Measurements from ENCODE around the gene LGALS1.

LGALS1 gene

DNA sequence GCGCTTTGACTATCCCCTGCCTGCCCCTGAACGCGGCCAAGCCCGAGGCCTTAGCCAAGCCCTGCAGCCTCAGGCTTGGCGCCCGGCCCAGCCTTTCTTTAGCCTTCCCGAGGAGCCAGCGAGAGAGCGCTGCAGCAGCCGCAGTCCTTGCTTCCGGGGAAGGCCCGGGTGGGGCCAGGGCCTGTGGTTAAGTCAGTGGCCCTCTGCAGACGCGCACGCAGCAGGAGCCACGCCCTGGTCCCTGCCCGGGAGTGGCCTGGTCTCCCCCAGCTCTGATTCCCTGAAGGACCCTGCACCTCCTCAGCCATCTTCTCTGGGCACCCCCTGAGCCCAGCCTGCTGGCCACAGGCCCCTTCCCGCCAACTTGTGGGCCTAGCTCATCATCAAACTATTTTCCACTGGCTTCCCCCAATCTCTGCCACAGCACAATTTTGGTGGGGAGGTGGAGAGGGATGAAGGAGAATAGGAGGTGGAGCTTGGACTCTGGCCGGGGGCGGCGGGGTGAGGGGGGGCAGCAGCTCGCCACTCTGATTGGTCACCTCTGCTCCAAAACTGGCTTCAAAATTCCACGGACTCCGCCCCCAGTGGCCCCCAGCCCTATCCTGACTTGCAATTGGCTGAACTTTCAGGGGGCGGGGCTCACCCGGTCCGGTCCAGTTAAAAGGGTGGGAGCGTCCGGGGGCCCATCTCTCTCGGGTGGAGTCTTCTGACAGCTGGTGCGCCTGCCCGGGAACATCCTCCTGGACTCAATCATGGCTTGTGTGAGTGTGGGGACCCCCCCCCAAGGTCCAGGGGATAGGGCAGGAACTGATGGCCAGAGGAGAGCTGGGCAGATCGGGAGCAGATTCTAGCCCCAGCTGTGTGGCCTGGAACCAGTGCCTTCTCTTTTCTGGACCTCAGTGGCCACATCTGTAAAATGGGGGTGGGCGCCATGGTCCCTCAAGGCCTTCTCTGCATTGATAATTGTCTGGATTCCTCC, at the start of gene LGALS1:
LGALS1 (plus strand) TSS at position 686 of the 979 bp plus-strand sequence; CDS start at position 753, 67 bp downstream.
- peak; percentile 58 for DNase-seq

DNA sequence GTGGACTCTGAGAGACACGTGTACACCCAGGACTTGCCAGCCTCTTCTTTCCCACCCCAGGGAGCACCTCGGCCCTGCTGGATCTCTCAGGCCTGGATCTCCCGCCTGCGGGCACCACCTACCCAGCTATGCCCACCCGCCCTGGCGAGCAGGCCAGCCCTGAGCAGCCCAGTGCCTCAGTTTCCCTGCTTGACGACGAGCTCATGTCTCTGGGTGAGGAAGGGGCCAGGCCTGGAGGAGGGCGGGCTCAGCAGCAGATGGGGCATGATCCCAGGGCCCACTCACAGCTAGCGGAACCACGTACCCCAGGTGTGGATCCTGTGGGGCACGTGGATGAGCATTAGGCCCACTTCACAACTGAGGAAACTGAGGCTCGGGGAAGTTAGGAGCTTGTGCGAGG, 49.7 kb upstream of the LGALS1 start:
- no peak for DNase-seq

DNA sequence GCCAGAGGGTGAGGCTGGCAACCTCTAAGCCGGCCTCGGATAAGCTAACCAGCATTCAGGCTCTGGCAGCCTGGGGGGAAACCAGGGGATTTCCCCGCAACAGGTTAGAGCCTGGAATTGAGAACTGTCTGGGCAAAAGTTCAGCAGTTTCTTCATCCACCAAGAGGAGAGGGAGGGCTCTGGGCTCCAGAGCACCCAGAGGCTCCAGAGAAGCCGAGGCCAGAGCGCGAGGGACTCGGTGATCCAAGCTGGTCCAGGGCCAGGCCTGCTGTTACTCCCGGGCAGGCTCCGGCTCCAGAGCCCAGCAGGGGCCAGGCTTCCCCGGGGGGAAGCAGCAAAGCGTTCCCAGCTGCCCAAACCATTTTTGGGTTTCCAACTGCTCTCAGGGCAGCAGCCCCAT, 49.3 kb upstream of the LGALS1 start:
- no peak for DNase-seq

DNA sequence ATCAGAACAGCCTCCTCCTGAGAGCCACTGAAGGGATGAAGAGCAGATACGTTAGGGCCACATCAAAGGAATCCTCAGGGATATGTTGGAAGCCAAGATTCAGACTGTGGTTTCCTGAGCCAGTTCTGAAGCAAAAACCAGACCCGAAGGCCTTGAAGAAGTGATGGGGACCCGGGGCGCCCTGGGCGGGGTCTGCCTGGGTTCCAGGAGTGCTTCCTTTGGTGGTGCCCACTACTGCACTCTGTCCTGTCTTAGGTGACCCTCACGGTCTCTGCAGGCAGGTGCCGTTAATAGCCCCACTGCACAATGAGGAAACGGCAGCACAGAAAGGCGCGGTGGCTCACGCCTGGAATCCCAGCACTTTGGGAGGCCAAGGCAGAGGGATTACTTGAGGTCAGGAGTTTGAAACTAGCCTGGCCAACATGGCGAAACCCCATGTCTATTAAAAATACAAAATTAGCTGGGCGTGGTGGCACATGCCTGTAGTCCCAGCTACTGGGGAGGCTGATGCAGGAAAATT, 48.8 kb upstream of the LGALS1 start:
- no peak for DNase-seq

DNA sequence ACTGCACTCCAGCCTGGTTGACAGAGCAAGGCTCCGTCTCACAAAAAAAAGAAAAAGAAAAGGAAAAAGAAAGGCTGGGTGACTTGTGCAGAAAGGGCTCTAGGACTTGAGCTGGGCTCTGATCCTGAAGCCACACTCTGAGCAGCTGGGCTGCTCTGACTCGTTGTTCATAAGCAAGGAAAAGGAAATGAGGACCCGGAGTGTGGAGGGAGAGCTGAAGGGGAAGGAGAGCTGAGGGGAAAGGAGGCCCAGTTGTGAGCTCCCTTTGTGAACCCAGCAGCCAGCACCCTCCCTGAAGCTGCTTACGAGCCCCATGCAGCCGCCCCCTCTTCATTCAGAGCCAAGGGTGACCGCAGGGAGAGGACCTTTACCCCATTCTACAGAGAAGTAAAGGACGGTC, 48.3 kb upstream of the LGALS1 start:
- DNase-seq: no peak

DNA sequence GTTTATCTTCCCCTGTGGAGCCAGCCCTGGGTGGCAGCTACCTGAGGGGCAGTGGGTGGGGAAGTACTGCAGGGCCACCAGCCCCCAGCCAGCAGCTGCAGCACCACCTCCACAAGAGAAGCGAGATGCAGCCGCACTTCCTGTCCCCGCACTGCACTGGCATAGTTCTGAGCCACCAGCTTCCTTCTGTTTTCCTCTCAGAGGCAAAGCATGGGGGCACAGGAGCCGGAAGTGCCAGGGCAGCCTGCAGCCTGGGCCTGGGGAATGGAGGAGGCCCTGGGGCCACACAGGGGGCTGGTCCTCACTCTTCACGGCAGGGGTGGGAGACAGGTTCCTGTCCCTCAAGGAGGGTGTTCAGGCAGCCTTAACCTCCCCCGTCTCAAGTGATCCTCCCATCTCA, 47.9 kb upstream of the LGALS1 start:
- peak; percentile 41 for DNase-seq

DNA sequence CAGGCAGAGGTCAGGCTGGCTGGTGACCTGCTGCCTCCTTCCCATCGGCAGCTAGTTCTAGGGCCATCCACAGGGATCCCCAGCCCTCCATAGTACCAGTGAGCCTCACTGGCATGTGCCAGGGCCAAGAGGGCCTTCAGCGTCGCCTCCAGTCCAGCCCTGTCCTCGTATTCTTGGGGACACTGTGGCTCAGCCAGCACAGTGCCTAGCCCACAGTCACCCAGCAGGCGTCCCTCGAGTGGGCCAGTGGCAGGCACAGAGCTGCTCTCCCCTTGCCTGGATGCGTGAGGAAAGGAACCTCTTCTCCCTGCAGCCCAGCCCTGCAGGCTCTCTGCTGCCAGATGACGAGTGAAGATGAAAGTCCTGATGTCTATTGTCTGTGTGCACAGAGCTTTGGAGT, 46.6 kb upstream of the LGALS1 start:
- no peak for DNase-seq

DNA sequence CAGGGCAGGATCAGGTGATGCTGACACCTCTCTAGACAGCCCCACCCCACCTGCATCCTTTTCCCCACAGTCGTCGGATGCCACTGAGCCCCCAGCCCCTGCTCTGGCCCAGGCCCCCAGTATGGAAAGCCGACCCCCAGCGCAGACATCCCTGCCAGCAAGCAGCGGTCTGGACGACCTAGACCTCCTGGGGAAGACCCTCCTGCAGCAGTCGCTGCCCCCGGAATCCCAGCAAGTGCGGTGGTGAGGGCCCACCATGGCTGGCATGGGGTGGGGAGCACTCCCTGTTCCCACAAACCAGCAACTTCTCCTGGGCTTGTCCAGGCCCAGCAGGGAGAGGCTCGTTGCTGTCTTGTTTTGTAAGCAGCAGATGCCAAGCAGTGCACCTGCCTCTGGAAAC, 45.5 kb upstream of the LGALS1 start:
- DNase-seq: no peak

DNA sequence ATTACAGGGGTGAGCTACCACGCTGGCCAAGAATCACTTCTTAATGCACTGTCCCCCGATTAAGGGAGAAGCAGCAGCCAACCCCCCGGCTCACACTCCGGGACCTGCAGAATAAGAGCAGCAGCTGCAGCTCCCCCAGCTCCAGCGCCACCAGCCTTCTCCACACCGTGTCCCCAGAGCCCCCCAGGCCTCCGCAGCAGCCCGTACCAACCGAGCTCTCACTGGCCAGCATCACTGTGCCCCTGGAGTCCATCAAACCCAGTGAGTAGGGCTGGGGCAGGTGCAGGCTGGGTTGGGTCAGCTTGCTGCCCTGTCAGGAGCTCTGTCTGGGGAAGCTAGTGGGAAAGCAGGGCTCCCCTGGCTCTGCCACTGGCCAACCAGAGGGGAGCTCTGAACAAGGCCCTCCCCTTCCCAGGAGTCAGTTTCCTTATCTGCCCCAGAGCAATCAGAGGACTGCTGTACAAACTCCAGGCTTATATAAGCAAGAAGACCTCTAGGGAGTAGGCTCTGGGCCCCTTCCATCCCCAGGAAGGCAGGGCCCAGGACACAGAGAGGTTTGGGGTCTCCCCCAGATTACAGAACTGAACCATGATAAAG, 44.5 kb upstream of the LGALS1 start:
- no peak for DNase-seq

DNA sequence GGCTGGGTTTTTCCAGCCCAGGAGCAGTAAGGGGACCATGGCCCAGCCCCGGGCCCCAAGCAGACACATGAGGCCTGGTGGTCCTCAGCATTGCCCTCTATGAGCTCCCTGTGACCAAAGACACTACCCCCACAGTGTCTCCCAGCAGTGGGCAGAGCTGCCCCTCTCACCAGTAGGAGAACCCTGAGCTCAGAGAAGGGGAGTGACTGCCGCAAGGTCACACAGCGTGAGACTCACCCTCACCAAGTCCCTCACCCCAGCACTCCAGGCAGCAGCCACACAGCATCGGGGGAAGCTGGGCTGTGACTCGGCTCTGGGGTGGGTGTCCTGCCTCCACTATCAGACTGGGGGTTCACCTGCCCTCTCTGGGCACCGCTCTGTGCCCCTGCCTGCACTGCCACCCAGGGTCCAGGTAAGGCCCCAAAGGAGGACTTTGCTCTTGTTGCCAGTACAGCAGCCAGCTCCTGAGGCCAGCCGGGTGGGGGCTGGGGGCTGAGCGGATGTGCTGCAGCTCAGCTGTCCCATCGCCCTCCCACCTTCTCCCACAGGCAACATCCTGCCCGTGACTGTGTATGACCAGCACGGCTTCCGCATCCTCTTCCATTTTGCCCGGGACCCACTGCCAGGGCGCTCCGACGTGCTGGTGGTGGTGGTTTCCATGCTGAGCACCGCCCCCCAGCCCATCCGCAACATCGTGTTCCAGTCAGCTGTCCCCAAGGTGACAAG, 43.8 kb upstream of the LGALS1 start:
- DNase-seq: no peak

DNA sequence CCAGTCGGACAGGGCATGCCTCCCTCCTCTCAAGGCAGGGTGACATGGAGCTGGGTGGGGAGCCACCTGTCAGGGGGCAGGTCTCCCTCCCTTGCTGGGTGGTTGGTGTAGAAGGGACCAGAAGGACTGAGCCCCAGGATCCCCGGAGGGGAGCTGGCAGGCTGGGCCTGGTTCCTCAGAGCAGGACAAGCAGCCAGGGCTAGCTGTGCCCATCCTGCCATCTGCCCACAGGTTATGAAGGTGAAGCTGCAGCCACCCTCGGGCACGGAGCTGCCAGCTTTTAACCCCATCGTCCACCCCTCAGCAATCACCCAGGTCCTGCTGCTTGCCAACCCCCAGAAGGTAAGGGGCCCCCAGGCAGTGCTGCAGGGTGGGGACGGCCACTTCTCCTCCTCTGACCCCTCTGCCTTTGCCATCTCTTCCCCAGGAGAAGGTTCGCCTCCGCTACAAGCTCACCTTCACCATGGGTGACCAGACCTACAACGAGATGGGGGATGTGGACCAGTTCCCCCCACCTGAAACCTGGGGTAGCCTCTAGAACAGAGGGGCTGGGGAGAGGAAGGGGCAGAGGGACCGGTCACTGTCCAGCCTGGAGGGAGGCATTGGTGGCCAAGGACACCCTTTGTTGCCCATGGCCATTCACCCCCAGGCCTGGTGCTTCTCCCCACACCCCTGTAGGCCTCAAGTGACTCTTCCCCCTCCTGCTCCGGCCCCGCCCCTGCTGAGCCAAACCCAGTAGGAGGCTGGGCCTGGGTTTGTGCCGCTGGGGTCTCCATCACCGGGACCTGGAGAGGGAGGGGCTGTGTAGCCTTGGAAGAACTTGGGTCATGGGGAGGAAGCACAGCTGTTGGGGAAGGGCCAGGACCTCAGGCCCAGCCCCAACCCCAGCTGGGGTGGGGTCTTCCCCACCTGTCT, 43.0 kb upstream of the LGALS1 start:
- DNase-seq: no peak

DNA sequence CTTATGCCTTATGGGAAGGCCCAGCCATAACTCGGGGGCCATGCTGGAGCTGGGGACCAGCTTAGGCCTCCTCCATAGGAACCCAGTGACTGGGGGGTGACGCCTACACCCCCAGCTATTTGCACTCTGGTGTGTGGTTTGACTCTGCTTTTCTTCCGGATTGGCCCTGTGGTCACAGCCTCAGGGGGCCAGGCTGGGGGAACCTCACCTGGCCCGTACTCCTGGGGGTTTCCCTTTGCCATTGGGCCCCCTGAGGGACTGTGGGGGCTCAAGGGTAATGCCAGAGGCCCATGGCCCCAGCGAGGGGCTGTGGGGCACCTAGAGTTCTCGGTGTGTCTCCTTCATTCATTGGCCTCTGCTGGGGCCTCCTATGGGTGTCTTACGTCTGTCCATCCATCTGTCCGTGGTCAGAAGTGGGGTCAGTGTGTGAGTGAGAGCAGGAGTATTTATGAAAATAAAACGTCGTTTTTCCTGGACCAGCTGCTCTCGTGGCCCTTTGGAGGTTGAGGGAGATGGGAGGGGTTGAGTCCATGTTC, 42.3 kb upstream of the LGALS1 start:
- no peak for DNase-seq

DNA sequence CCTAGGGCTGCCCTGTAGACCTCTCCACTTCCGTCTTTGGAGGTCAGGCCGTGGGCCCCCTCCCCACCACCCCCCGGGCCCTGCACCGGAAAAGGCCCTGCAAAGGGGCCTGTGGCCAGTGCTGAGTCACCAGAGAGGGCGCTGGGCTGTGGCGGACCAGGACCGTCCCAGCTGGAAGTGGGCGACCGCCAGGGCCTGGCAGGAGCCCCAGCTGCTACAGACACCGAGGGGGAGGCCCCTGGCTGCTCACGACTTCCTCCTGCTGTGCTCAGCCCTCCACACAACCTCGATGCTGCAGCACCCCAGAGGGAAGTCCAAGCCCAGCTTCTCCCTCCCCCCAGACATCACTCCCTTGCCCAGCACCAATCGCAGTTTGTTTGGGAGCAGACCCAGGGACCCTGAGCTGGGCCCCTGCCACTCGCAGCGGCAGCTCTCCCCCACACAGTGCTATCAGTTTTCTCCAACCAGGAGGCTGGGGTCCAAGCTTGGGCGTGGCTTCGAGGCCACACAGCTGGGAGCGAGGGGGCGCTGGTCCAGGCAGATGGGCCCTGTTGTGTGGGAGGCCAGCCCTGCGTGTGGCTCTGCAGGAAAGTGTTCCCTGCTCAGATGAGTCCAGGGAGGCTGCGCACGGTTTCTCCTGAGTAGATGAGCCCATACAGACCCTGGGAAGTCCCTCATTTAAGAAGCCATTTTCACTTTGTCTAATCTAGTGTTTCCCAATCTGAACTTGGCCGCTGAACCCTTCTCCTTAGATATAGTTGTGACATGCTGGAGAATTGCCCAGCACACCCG, 41.6 kb upstream of the LGALS1 start:
- peak; percentile 42 for DNase-seq

DNA sequence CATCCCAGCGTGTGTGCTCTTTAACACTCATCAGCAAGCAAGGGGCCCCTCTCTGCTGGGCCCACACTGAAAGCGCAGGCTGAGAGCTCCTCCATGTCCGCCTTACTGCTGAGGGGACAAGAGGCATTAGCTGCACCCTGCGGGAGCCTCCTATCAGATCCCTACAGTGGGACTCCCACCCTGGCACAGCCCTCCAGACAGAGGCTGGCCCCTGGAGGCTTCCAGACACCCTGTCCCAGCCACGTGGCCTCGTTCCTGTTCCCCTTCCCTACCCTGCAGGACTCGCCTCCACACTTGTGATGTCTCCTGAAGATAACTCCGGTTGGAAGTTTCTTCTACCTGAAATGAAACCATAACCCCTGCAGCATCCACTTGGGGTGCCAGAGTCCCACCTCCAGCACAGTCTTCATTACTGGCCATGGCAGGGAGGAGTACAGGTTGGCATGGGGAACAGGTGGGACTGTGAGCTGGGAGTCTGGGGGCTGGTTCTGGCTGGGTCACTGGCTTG, 41.0 kb upstream of the LGALS1 start:
- no peak for DNase-seq

DNA sequence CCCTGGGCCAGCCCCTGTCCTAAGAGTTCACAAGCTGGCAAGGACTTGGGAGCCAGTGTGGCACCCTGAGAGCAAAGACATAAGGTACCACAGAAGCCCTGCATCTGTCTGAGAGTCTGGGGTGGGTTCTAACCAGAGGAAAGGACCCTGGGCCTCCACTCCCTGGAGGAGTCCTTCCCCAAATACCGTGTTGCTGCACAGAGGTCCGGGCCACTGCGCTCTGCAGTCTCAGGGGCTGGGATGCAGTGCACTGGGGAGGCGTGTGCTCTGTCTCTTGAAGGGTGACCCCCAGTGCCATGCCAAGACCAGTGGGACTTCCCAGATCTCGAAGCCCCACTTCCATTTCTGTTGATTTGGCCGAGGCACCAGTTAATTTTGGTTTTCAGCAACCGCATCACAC, 40.3 kb upstream of the LGALS1 start:
- no peak for DNase-seq

DNA sequence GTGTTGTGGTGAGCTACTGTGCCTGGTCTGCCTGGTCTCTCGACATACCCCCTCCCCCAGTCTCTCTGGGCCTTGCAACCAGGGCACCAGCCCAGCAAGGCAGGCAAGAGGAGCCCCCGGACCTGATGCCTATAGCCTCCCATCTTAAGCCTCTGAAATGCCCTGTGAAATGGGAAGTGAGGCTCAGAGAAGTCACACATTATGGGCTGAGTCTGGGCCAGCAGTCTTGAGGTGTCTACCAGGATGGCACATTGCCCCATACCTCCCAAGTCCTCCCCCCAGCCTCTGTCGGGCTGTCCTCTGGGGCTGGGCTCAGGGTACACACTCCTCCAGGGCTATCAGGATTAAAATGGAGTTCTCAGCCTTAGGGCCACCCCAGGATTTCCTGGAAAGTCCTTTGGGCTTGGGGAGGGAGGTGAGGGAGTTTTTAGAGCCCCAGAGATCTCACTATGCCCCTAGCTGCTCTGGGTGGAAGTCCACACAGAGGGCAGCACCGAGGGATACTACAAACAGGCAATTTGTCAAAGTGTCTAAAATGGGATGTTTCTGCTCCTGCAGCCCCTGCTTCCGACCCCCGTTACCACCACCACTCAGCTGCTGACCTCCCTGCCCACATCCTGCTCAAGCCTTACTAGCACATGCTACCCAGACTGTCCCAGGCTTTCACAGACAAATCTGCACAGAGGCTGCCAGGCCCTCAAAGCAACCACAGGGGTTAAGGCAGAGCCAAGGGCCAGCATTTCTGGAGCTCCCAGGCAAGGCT, 39.1 kb upstream of the LGALS1 start:
- DNase-seq: no peak

DNA sequence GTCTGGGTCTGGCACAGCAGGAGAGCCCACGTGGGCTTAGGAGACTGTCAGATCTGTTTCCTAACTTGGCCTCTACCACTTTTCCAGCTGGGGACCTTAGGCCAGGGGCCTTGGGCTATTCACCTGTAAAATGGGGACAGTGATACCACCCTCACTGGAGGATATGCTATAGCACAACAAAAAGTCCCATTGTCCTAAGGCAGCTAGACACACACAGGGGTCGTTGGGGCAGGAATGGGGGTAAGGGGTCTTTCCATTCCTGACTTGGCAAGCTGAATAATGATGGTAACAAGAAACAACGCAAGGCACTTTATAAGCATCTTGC, 38.5 kb upstream of the LGALS1 start:
- no peak for DNase-seq

DNA sequence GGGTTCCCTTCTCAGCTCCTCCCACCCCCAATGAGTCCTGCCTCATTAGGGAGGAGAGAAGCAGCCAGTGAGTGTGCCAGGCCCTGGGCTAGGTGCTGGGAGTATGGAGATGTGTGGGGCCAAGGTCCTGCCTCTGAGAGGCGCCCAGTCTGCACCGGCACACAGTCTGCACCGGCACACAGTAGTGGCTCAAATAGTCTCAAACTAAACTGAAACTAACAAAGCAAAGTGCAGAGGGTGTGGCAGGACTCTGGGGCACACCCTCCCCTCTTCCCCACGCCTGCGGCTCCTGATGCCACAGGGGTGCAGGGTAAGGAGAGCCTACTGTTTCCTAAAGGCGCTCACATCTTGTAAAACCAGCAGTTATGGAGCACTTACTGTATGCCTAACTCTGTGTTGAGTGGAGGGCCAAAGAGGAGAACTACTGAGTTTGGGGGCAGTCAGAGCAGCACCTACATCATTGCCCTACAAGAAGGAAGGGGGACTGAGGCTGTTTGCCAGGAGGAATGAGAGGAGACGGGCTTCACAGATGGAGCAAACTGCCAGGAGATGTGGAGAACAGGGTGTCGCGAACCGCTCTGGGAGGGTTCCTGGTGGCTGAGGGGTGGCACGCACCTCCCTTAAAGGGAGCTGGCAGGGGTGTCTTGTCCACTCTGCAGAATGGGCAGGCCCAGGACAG, 36.9 kb upstream of the LGALS1 start:
- DNase-seq: no peak

DNA sequence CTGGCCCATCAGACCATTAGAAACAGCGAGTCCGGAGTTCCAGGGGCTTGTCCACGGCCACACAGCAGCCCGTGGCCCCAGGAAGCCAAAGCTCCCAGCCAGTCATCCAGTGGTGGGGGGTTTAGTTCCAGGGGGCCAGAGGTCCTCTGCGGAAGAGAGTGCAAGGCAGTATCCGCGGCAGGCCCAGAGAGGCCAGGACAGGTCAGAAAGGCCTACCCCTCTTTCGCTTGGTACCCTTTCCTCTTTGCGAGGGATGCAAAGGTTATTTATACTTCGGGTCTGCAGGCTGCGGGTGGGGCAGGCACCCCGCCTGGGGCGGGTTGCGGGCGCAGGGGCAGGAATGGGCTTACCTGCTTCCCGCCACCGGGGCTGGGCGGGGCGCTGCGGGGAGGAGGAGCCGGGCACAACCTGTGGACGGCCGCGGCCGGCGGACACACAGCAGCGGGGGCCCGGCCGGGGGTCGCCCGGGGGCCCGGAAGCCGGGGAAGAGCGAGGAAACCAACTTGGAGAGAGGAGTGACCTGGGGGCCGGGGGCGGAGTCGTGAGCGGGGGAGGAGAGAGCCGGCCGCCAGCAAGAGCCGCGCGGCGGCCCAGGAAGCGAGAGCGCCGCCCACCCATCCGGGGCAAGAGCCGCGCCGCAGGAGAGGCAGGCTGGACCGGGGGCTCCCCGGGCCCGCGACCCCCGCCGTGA, 36.2 kb upstream of the LGALS1 start, which contains the start of gene SH3BP1:
SH3BP1 (plus strand) TSS at position 600 of the 691 bp plus-strand sequence. CDS start 119 bp downstream, outside the sequence.
- peak; percentile 40 for DNase-seq

Measured in activated CD4-positive, alpha-beta T cell treated with anti-CD3 and anti-CD28 coated beads, Interleukin-2, amount 50 U/mL, for 1 hour (primary cell).